Prostate gland (tissue), 2 donors: ENCODE results near the gene MBNL2.

Experiments
- POLR2A ChIP-seq: fragments of 450-650 bp; IDR thresholded peaks from one replicate; pipeline ENCODE4 v1.6.1; 2016; ENCODE audit warnings: antibody characterized with exemption, mild to moderate bottlenecking
- TF ChIP-seq, protein P1 (sequence below), 4 experiments: fragments of 200-600 bp in 2 of 4; fragments of 450-650 bp in 2 of 4; sonication (generic) in 2 of 4; IDR thresholded peaks; 1 replicate in 3 of 4; 2 replicates in 1 of 4; pipeline ENCODE4 v1.5.1; 2016 to 2019; ENCODE audit warnings: antibody characterized with exemption in 4 of 4, mild to moderate bottlenecking in 2 of 4, moderate library complexity in 2 of 4

- TF ChIP-seq POLR2A: no peak
- TF ChIP-seq, protein P1, sequence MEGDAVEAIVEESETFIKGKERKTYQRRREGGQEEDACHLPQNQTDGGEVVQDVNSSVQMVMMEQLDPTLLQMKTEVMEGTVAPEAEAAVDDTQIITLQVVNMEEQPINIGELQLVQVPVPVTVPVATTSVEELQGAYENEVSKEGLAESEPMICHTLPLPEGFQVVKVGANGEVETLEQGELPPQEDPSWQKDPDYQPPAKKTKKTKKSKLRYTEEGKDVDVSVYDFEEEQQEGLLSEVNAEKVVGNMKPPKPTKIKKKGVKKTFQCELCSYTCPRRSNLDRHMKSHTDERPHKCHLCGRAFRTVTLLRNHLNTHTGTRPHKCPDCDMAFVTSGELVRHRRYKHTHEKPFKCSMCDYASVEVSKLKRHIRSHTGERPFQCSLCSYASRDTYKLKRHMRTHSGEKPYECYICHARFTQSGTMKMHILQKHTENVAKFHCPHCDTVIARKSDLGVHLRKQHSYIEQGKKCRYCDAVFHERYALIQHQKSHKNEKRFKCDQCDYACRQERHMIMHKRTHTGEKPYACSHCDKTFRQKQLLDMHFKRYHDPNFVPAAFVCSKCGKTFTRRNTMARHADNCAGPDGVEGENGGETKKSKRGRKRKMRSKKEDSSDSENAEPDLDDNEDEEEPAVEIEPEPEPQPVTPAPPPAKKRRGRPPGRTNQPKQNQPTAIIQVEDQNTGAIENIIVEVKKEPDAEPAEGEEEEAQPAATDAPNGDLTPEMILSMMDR (IDR thresholded peaks at IDR 0.05): no peak
Observed at GRCh38 chr13:97327506-97328221, 105.5 kb downstream of the MBNL2 start.
